ENCODE results near the gene KCTD11. TPM values are rescaled to one million over a fixed set of nuclear protein-coding genes. Genes with fewer than 3 reads are reported as not detected.

Gene KCTD11
- total and polyA plus RNA-seq, 10 donors, result 5.4 to 12.0 (median 8.9) TPM

DNA sequence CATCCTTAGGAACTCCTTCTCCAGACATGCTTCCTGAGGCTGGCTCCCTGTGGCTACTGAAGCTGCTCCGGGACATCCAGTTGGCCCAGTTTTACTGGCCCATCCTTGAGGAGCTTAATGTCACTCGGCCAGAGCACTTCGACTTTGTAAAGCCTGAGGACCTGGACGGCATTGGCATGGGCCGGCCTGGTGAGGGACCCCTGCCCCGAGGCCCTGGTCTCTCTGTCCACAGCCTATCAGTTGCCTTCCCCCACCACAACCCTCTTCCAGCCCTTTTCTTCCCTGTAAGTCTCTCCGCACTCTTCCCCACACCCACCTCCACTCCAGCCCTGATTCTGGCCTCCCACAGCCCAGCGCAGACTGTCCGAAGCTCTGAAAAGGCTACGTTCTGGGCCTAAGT lies 30.9 kb downstream of the KCTD11 start:
- H3K27ac ChIP-seq, result no peak overlapping the region
- WGBS, 5 donors, result 88 to 95% (median 93%) methylated on average over 9 to 10 of the region's 10 CpGs
- DNase-seq, result no peak
- peaks cover 7 to 40% (median 33%) of the 10 kb centered on the region in 6 donors for H3K4me1 ChIP-seq
- H3K27me3 ChIP-seq (replicated peaks in 1 of 7), result peaks cover 0 to 62% (median 10%) of the 10 kb centered on the region in 7 donors
- peaks cover 0 to 6% (median 0%) of the 10 kb centered on the region in 8 donors for H3K9me3 ChIP-seq
- intact Hi-C loops (cut with DNase I; ENCODE audit: low total_unique reads), result no loop called here
- TF ChIP-seq POLR2A (IDR thresholded peaks at IDR 0.05), result no peak
- no peak for TF ChIP-seq POLR2AphosphoS5 (IDR thresholded peaks at IDR 0.05)
- TF ChIP-seq, protein P1, sequence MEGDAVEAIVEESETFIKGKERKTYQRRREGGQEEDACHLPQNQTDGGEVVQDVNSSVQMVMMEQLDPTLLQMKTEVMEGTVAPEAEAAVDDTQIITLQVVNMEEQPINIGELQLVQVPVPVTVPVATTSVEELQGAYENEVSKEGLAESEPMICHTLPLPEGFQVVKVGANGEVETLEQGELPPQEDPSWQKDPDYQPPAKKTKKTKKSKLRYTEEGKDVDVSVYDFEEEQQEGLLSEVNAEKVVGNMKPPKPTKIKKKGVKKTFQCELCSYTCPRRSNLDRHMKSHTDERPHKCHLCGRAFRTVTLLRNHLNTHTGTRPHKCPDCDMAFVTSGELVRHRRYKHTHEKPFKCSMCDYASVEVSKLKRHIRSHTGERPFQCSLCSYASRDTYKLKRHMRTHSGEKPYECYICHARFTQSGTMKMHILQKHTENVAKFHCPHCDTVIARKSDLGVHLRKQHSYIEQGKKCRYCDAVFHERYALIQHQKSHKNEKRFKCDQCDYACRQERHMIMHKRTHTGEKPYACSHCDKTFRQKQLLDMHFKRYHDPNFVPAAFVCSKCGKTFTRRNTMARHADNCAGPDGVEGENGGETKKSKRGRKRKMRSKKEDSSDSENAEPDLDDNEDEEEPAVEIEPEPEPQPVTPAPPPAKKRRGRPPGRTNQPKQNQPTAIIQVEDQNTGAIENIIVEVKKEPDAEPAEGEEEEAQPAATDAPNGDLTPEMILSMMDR (IDR thresholded peaks at IDR 0.05 in 8 of 11, conservative IDR thresholded peaks at IDR 0.05 in 3 of 11), result no peak
- peaks cover 0 to 13% (median 2%) of the 10 kb centered on the region in 6 donors for H3K36me3 ChIP-seq
- no peak overlapping the region for H3K4me3 ChIP-seq

DNA sequence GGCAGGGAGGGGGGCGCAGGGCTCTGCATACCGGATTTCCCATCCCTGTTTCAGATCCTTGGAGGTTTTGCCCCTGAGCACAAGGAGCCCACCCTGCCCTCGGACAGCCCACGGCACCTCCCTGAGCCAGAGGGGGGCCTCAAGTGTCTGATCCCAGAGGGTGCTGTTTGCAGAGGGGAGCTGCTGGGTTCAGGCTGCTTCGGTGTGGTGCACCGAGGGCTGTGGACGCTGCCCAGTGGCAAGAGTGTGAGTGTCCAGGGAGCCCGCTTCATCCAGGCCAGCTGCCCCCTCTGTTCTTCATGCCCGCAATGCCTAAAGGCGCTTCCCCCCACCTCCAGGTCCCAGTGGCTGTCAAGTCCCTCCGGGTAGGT lies 31.4 kb downstream of the KCTD11 start:
- intact Hi-C loops (cut with DNase I; ENCODE audit: low total_unique reads), result no loop called here
- TF ChIP-seq POLR2A (IDR thresholded peaks at IDR 0.05), result no peak
- TF ChIP-seq POLR2AphosphoS5 (IDR thresholded peaks at IDR 0.05), result no peak
- Histone ChIP-seq H3K9me3 (peaks cover 0 to 6% (median 0%) of the 10 kb centered on the region in 8 donors), H3K27ac (peak overlapping the region in 1 of 8 donors; percentile 86), H3K27me3 (replicated peaks in 1 of 7) (peaks cover 0 to 62% (median 10%) of the 10 kb centered on the region in 7 donors), H3K4me1 (peaks cover 7 to 40% (median 33%) of the 10 kb centered on the region in 6 donors), H3K36me3 (peaks cover 0 to 18% (median 4%) of the 10 kb centered on the region in 6 donors), H3K4me3 (peak overlapping the region in 7 of 8 donors; percentile 47 to 73 (median 53))
- no peak for DNase-seq
- 82 to 90% (median 85%) methylated on average over 7 to 11 of the region's 11 CpGs for WGBS, 5 donors

DNA sequence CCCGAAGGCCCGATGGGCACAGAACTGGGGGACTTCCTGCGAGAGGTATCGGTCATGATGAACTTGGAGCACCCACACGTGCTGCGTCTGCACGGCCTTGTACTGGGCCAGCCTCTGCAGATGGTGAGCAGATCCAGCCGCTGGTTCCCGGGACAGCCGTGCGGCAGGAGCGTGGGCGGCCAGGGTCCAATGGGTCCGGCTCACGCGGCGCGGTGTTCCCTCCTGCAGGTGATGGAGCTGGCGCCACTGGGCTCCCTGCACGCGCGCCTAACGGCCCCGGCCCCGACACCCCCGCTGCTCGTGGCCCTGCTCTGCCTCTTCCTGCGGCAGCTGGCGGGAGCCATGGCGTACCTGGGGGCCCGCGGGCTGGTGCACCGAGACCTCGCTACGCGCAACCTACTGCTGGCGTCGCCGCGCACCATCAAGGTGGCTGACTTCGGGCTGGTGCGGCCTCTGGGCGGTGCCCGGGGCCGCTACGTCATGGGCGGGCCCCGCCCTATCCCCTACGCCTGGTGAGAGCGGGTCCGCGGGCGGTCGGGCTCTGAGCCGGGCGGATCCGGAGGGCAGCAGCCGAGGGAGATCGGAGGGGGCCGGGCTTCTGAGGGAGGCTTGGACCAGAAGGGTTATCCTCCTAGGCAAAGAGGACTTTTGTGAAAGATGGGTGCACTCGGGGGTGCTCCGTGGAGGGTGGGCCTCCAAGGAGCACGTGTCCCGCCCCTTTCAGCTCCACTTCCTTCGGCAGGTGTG lies 32.0 kb downstream of the KCTD11 start:
- peaks cover 0 to 4% (median 0%) of the 10 kb centered on the region in 8 donors for H3K9me3 ChIP-seq
- peak; percentile 93 for DNase-seq
- intact Hi-C loops (cut with DNase I; ENCODE audit: low total_unique reads), result no loop called here
- TF ChIP-seq POLR2A (IDR thresholded peaks at IDR 0.05), result no peak
- TF ChIP-seq, protein P1 (IDR thresholded peaks at IDR 0.05 in 8 of 11, conservative IDR thresholded peaks at IDR 0.05 in 3 of 11), result peak in 1 of 11 experiments; percentile 17
- TF ChIP-seq POLR2AphosphoS5 (IDR thresholded peaks at IDR 0.05), result peak; percentile 84 to 89 (median 85)
- WGBS, 5 donors, result 5 to 28% (median 10%) methylated on average over 11 to 65 of the region's 65 CpGs
- H3K36me3 ChIP-seq, result peaks cover 0 to 24% (median 9%) of the 10 kb centered on the region in 6 donors
- H3K27ac ChIP-seq, result peak overlapping the region; percentile 72 to 90 (median 86)
- peaks cover 0 to 57% (median 10%) of the 10 kb centered on the region in 7 donors for H3K27me3 ChIP-seq (replicated peaks in 1 of 7)
- H3K4me3 ChIP-seq, result peak overlapping the region; percentile 26 to 73 (median 50)
- H3K4me1 ChIP-seq, result peaks cover 7 to 40% (median 33%) of the 10 kb centered on the region in 6 donors

DNA sequence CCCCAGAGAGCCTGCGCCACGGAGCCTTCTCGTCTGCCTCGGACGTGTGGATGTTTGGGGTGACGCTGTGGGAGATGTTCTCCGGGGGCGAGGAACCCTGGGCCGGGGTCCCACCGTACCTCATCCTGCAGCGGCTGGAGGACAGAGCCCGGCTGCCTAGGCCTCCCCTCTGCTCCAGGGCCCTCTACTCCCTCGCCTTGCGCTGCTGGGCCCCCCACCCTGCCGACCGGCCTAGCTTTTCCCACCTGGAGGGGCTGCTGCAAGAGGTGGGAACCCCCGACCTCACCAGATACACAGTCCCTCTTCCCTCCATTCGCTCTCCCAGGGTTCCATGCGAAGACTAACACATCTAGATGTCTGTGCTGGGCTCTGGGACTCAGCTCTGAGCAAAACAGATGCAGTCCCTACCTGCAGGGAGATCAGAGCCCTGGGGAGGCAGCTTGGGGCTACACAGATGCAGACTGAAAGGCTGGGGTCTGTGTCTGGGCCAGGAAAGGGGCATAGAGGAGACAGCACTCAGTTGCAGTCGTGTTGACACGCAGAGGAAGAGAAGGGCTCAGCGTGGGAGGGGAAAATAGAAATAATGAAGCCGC lies 32.6 kb downstream of the KCTD11 start:
- H3K27ac ChIP-seq, result peak overlapping the region; percentile 72 to 90 (median 86)
- peaks cover 7 to 44% (median 34%) of the 10 kb centered on the region in 6 donors for H3K4me1 ChIP-seq
- H3K27me3 ChIP-seq (replicated peaks in 1 of 7), result peaks cover 0 to 50% (median 10%) of the 10 kb centered on the region in 7 donors
- intact Hi-C loops (cut with DNase I; ENCODE audit: low total_unique reads), result no loop called here
- TF ChIP-seq, protein P1 (IDR thresholded peaks at IDR 0.05 in 8 of 11, conservative IDR thresholded peaks at IDR 0.05 in 3 of 11), result no peak
- no peak for TF ChIP-seq POLR2AphosphoS5 (IDR thresholded peaks at IDR 0.05)
- no peak for TF ChIP-seq POLR2A (IDR thresholded peaks at IDR 0.05)
- H3K36me3 ChIP-seq, result peaks cover 0 to 30% (median 15%) of the 10 kb centered on the region in 6 donors
- H3K9me3 ChIP-seq, result no peaks in the 10 kb centered on the region
- no peak for DNase-seq
- WGBS, 5 donors, result 40 to 50% (median 42%) methylated on average over 13 to 23 of the region's 23 CpGs
- H3K4me3 ChIP-seq, result peak overlapping the region; percentile 26 to 73 (median 50)
